ENCODE data around the gene POU2F3.
A peak's percentile ranks its signal among the peaks of the same experiment; 100 is the strongest.

The POU2F3 gene

DNA sequence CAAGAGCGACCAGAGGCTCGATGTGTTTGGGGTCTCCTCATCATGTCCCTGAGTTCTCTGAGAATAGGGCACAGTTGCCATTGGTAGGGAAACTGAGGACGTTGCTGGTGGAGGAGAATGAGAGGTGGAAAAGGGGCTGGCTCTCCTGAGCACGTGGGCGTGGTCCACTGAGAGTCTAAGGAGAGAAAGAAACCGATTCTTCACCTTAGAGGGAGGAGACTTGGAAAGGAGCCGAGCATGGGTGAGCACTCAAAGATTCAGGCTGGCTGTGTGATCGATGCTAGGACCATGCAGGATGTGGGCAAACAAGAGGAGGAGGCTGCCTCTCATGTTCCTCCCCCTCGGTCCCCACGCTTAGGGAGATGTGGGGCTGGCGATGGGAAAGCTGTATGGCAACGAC is 65.3 kb downstream of the POU2F3 start:
- no peak overlapping the region for H3K27ac ChIP-seq (ENCODE audit: low read depth, low read length)
- H3K27me3 ChIP-seq (ENCODE audit: control insufficient read depth, insufficient read depth, low read length), result no peaks in the 10 kb centered on the region
- H3K36me3 ChIP-seq (ENCODE audit: control insufficient read depth, insufficient read depth, low read length), result no peaks in the 10 kb centered on the region
- peaks cover 13% of the 10 kb centered on the region; the same call in 1 of the 2 replicates for H3K4me1 ChIP-seq (ENCODE audit: control insufficient read depth, insufficient read depth, low read length)
- H3K9me3 ChIP-seq (ENCODE audit: control insufficient read depth, insufficient read depth, low read length), result no peaks in the 10 kb centered on the region
- H3K4me3 ChIP-seq (ENCODE audit: low read depth, low read length), result no peak overlapping the region
- H3K9ac ChIP-seq (ENCODE audit: low read depth, low read length), result no peak overlapping the region

DNA sequence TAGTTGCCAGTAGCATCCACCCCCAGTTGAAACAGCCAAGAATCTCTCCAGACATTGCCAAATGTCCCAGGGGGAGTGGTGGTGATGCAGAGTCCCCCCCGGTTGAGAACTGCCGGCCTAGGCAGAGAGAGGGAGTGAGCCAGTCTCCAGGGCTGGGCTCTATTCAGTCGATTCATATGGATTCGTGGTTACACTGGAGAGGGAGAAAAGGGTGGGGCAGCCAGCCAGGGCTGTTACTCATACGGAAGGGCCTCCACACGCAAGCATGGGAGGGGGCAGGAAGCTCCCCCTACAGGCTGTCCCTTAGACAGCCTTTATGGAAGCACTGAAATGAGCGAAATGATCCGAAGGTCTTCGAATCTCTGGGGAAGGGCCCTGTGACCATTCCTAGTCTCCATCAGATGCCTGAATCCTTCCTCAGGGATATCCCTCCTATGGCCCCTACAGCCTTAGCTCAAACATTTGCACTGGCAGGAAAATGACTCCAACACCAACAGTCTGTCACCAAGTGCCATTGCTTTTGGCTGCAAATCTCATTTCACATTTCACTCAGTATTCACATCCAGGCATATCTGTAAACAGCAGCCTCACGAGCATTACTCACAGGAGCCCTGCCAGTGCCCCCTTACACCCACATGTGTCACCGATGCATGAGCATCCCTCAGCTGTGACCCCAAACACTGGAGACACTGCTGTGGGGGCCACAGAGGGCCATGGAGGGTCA is 66.7 kb downstream of the POU2F3 start:
- no peak overlapping the region for H3K4me3 ChIP-seq (ENCODE audit: low read depth, low read length)
- no peak overlapping the region for H3K9ac ChIP-seq (ENCODE audit: low read depth, low read length)
- peaks cover 13% of the 10 kb centered on the region; the same call in 1 of the 2 replicates for H3K4me1 ChIP-seq (ENCODE audit: control insufficient read depth, insufficient read depth, low read length)
- no peaks in the 10 kb centered on the region for H3K9me3 ChIP-seq (ENCODE audit: control insufficient read depth, insufficient read depth, low read length)
- no peaks in the 10 kb centered on the region for H3K27me3 ChIP-seq (ENCODE audit: control insufficient read depth, insufficient read depth, low read length)
- peak overlapping the region; percentile 62 for H3K27ac ChIP-seq (ENCODE audit: low read depth, low read length)
- H3K36me3 ChIP-seq (ENCODE audit: control insufficient read depth, insufficient read depth, low read length), result no peaks in the 10 kb centered on the region

DNA sequence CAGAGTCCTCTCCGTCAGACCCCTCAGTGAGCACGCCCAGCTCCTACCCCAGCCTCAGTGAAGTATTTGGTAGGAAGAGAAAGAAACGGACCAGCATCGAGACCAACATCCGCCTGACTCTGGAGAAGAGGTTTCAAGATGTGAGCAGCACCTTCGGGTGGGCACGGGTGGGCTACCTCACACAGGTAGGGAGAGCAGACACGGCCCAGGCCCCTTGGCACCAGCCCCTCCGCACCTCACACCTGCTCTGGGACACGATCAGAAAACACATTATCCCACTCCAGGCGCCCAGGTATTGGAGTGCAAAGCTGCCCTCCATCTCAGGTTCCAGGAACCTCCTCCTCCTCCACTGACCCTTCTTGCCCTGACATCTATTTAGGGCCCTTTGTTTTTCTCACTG is 67.5 kb downstream of the POU2F3 start:
- Histone ChIP-seq H3K27me3 (ENCODE audit: control insufficient read depth, insufficient read depth, low read length) (no peaks in the 10 kb centered on the region), H3K27ac (ENCODE audit: low read depth, low read length) (no peak overlapping the region), H3K36me3 (ENCODE audit: control insufficient read depth, insufficient read depth, low read length) (no peaks in the 10 kb centered on the region), H3K9me3 (ENCODE audit: control insufficient read depth, insufficient read depth, low read length) (no peaks in the 10 kb centered on the region), H3K9ac (ENCODE audit: low read depth, low read length) (no peak overlapping the region), H3K4me1 (ENCODE audit: control insufficient read depth, insufficient read depth, low read length) (peaks cover 13% of the 10 kb centered on the region; the same call in 1 of the 2 replicates), H3K4me3 (ENCODE audit: low read depth, low read length) (no peak overlapping the region)

DNA sequence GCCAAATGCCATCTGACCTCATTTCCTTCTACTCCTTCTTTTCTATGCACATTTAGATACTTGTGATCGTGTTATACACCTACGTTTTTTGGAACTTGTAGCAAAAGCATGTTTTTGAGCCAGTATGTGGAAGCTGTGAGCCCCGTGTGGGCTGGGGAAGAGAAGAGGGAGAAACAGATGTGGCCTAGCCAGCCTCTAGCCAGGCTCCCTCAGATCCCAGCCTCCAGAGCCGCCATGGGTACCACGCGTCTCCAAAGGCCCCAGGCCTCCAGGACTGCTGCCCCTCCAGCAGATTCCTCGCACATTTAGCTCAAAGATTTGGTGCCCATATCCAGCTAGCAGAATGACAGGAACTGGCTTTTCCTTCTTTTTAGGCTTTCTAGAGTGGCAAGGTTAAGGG is 68.1 kb downstream of the POU2F3 start:
- H3K4me3 ChIP-seq (ENCODE audit: low read depth, low read length), result no peak overlapping the region
- H3K9ac ChIP-seq (ENCODE audit: low read depth, low read length), result no peak overlapping the region
- no peaks in the 10 kb centered on the region for H3K9me3 ChIP-seq (ENCODE audit: control insufficient read depth, insufficient read depth, low read length)
- H3K27me3 ChIP-seq (ENCODE audit: control insufficient read depth, insufficient read depth, low read length), result no peaks in the 10 kb centered on the region
- H3K36me3 ChIP-seq (ENCODE audit: control insufficient read depth, insufficient read depth, low read length), result no peaks in the 10 kb centered on the region
- H3K27ac ChIP-seq (ENCODE audit: low read depth, low read length), result no peak overlapping the region
- H3K4me1 ChIP-seq (ENCODE audit: control insufficient read depth, insufficient read depth, low read length), result peaks cover 13% of the 10 kb centered on the region; the same call in 1 of the 2 replicates

DNA sequence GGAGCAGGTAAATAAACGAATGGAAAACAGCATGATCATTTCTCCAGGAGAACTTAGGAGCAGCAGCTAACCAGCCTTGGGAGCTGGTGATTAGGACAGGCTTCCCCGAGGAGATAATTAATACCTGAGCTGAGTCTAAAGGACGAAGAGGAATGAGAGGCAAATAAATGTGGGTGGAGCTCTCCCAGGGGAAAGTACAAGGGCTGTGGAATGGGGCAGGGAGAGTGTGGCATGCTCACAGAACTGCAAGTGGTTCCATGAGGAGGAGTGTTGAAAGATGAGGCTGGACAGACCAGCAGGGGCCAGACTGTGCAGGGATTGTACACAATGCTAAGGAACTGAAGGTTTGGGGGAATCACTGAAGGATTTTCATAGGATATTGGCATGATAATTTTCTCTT is 70.9 kb downstream of the POU2F3 start:
- peaks cover 13% of the 10 kb centered on the region; the same call in 1 of the 2 replicates for H3K4me1 ChIP-seq (ENCODE audit: control insufficient read depth, insufficient read depth, low read length)
- H3K9me3 ChIP-seq (ENCODE audit: control insufficient read depth, insufficient read depth, low read length), result no peaks in the 10 kb centered on the region
- no peaks in the 10 kb centered on the region for H3K36me3 ChIP-seq (ENCODE audit: control insufficient read depth, insufficient read depth, low read length)
- no peak overlapping the region for H3K27ac ChIP-seq (ENCODE audit: low read depth, low read length)
- H3K27me3 ChIP-seq (ENCODE audit: control insufficient read depth, insufficient read depth, low read length), result no peaks in the 10 kb centered on the region
- H3K4me3 ChIP-seq (ENCODE audit: low read depth, low read length), result no peak overlapping the region
- no peak overlapping the region for H3K9ac ChIP-seq (ENCODE audit: low read depth, low read length)

DNA sequence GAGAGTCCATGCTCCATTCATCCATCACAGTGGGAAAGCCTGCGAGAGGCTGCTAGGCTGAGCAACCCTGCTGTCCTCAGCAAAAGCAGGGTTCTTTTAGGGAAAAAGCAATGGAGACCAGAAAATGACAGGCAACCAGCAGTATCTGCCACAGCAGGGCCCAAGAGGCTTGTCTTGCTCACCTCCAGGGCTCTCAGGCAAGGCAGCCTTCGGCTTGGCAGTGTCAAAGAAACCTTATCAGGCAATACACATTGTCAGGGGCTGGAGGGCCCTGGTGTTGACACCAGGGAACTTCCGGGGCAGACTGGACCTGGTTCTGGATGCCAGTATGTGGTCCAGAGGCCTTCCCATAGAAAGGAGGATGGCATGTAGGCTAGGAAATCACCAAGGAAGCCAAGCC is 74.9 kb downstream of the POU2F3 start:
- H3K27me3 ChIP-seq (ENCODE audit: control insufficient read depth, insufficient read depth, low read length), result no peaks in the 10 kb centered on the region
- peak overlapping the region; percentile 33 for H3K27ac ChIP-seq (ENCODE audit: low read depth, low read length)
- H3K9me3 ChIP-seq (ENCODE audit: control insufficient read depth, insufficient read depth, low read length), result no peaks in the 10 kb centered on the region
- H3K36me3 ChIP-seq (ENCODE audit: control insufficient read depth, insufficient read depth, low read length), result no peaks in the 10 kb centered on the region
- H3K4me1 ChIP-seq (ENCODE audit: control insufficient read depth, insufficient read depth, low read length), result peaks cover 11% of the 10 kb centered on the region
- no peak overlapping the region for H3K9ac ChIP-seq (ENCODE audit: low read depth, low read length)
- no peak overlapping the region for H3K4me3 ChIP-seq (ENCODE audit: low read depth, low read length)

DNA sequence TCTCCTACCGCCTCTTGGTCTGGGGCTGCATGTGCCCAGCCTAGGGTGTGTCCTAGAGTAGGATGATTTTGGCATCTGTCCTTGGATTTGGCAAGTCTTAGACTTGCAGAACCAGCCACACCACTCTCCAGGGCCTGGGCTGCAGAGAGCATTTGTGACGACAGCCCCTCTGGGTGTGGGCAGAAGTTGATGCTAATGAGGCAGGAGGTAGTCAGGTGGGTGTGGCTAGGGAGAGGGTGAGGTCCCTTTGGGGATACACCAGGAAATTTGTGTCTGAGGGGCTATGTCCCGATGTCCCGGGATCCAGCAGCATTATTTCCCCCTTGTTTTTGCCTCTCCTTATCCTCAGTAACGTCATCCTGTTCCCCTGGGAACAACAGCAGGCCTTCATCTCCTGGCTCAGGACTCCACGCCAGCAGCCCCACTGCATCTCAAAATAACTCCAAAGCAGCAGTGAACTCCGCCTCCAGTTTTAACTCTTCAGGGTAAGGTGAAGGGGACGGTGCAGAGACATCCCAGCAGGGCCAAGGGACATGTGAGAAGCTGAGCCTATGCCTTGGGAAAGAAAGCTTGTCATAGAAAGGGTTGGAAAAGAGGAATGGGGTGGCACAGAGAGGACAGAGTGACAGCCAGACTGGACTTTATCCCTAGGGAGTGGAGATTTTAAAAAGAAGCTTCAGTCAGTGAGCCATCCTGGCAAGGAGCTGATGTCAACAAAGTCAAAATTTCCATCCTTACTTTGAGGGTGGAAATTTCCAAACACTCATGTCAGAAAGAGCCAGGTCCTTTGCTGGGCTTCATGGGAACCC is 77.1 kb downstream of the POU2F3 start:
- Histone ChIP-seq H3K27me3 (ENCODE audit: control insufficient read depth, insufficient read depth, low read length) (no peaks in the 10 kb centered on the region), H3K9ac (ENCODE audit: low read depth, low read length) (no peak overlapping the region), H3K4me3 (ENCODE audit: low read depth, low read length) (peak overlapping the region; percentile 33; the same call in 1 of the 2 replicates), H3K27ac (ENCODE audit: low read depth, low read length) (no peak overlapping the region), H3K36me3 (ENCODE audit: control insufficient read depth, insufficient read depth, low read length) (no peaks in the 10 kb centered on the region), H3K9me3 (ENCODE audit: control insufficient read depth, insufficient read depth, low read length) (no peaks in the 10 kb centered on the region), H3K4me1 (ENCODE audit: control insufficient read depth, insufficient read depth, low read length) (peaks cover 11% of the 10 kb centered on the region)

DNA sequence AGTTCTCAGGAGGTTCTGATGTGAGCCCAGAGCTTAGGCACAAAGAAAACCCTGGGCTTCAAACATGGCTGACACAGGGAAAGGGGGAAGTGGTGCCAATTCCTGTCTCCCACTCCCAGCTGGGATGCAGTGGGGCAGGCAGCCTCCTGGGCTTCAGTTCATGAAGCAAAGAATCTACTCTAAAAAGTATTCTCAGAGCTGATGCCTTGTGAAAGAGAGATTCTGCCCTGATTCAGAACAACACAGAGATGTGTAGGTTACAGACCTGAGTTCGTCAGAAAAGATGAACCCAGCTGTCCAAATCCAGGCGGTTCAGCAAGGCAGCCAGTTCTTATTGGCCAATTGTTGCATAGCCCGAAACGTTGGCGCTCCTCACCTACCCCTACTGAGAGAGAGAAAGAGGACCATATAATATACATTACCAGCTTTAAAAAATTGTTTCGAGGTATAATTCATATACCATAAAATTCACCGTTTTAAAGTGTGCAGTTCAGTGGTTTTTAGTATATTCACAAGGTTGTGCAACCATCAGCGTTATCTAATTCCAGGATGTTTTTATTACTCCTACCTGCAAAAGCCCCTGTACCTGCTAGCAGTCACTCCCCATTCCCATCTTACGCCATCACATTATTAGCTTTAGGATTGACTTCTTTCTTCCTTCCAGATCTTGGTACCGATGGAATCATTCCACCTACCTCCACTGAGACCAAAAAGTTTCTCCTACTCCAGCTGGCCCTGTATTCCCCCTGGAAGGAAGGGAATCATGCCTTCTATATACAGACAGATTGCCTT is 77.9 kb downstream of the POU2F3 start:
- Histone ChIP-seq H3K27ac (ENCODE audit: low read depth, low read length) (no peak overlapping the region), H3K9ac (ENCODE audit: low read depth, low read length) (no peak overlapping the region), H3K36me3 (ENCODE audit: control insufficient read depth, insufficient read depth, low read length) (no peaks in the 10 kb centered on the region), H3K9me3 (ENCODE audit: control insufficient read depth, insufficient read depth, low read length) (no peaks in the 10 kb centered on the region), H3K4me3 (ENCODE audit: low read depth, low read length) (no peak overlapping the region), H3K4me1 (ENCODE audit: control insufficient read depth, insufficient read depth, low read length) (peaks cover 11% of the 10 kb centered on the region), H3K27me3 (ENCODE audit: control insufficient read depth, insufficient read depth, low read length) (no peaks in the 10 kb centered on the region)

DNA sequence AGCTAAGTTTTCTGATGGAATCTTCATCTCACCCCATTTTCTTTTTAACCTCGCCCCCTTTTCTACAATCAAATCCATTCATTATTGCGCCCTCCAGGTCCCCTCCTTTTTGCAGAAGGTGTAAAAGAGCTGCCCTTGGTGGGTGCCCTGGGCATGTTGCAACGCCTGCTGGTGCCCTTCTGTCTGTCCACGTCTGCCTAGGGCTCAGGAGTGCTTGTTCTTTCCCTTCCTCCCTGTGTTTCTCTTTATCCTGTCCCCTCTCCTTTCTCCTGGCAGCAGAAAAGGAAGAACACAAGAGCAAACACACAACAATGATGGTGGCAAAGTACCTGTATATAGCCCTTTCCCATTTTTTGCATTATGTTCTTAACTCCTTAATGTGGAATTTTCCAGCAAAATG is 79.0 kb downstream of the POU2F3 start:
- Histone ChIP-seq H3K27me3 (ENCODE audit: control insufficient read depth, insufficient read depth, low read length) (peaks cover 2% of the 10 kb centered on the region), H3K36me3 (ENCODE audit: control insufficient read depth, insufficient read depth, low read length) (no peaks in the 10 kb centered on the region), H3K4me1 (ENCODE audit: control insufficient read depth, insufficient read depth, low read length) (peaks cover 11% of the 10 kb centered on the region), H3K9ac (ENCODE audit: low read depth, low read length) (no peak overlapping the region), H3K4me3 (ENCODE audit: low read depth, low read length) (no peak overlapping the region), H3K9me3 (ENCODE audit: control insufficient read depth, insufficient read depth, low read length) (no peaks in the 10 kb centered on the region), H3K27ac (ENCODE audit: low read depth, low read length) (no peak overlapping the region)

DNA sequence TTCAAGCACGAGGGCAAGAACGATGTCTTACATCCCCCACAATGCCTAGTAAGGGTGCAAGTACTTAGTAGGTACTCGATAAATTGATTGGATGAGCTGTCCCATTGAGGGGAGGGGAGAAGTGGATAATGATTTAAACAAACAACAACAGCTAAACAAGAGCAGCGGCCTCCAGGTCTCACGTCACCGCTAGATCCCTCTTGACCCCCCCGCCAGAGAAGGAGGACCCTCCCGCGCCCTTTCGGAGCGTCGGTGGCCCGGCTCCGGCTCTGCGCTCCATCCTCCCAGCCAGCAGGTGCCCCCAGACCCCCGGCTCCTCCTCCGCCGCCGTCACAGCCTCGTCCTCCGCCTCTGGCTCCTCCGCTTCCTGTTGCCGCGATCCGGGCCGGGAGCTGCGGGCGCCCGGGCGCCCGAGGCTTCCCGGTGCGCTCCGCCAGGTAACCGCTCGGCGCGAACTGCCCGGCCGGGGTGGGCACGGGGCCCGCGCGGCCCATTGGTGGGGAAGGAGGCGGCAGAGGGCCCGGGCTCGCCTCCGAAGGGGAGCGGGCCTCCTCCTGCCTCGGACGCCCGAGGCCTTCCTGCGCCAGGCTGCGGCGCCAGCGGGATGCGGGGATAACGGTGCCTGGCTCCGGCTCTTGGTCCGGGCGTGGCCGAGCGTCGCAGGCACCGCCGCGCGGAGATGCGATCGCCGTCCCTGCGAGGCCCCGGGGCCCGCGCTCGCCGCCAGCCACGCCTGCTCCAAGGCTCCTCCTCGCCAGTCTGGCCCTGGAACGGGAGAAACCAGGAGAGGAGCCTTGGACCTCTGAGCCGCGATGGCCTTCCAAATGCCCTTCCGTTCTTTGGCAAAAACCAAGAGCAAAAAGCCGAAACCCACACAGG is 85.2 kb downstream of the POU2F3 start, which contains the start of gene TLCD5:
TLCD5 (plus strand) TSS at position 368 of the 879 bp plus-strand sequence. CDS start 2,143 bp downstream, outside the sequence.
- Histone ChIP-seq H3K27ac (ENCODE audit: low read depth, low read length) (peak within 1 kb of the TSS; percentile 91), H3K9ac (ENCODE audit: low read depth, low read length) (peak within 1 kb of the TSS; percentile 79), H3K4me1 (ENCODE audit: control insufficient read depth, insufficient read depth, low read length) (peaks cover 12% of the 10 kb centered on the region; the same call in 1 of the 2 replicates)

More for the DNA sequence above, 85.2 kb downstream of the POU2F3 start, which contains the start of gene TLCD5:
- Histone ChIP-seq H3K4me3 (ENCODE audit: low read depth, low read length) (peak within 1 kb of the TSS; percentile 85), H3K27me3 (ENCODE audit: control insufficient read depth, insufficient read depth, low read length) (peaks cover 9% of the 10 kb centered on the region), H3K9me3 (ENCODE audit: control insufficient read depth, insufficient read depth, low read length) (no peaks in the 10 kb centered on the region), H3K36me3 (ENCODE audit: control insufficient read depth, insufficient read depth, low read length) (peaks cover 10% of the 10 kb centered on the region)

Measured in HUES48 (cell line).